ENCODE results near the gene MDK. TPM values are rescaled to one million over a fixed set of nuclear protein-coding genes. Genes with fewer than 3 reads are reported as not detected.

Gene MDK
- total RNA-seq, 1 donor: 11.7 TPM

DNA sequence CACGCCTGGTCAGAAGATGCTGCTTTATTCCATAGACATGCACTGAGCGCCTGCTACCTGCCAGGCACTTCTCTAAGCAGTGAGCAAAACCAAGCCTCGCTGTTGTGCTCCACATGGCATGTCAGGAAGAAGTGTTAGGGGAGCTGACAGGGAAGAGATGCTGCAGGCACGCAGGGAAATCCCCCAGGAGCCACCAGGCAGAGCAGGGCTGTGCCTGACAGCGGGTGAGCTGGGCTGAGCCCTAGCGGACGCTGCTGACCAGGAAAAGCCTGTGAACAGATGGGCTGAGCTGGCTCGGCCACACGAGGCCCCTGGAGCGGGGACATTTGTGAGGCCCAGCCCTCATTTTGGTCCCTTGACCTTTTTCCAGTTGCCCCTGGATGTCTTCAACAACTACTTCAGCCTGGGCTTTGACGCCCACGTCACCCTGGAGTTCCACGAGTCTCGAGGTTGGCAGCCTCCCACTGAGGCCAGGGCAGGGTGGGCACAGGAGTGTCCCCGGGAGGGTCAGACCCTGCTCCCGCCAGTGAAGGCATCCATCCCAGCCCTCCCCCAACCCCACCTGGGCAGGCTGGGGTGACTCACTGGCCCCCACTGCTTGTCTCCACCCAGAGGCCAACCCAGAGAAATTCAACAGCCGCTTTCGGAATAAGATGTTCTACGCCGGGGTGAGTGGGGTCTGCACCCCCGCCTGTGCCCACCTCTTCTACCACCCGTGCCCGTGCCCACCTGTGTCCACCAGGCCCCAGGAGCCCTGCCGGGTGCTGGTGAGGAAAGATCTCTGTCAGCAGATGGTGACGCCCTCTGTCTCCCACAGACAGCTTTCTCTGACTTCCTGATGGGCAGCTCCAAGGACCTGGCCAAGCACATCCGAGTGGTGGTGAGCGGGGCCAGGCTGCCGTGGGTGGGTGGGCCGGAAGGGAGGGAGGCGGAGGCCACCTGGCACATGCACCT is 7.4 kb upstream of the MDK start:
- TF ChIP-seq, protein P1, sequence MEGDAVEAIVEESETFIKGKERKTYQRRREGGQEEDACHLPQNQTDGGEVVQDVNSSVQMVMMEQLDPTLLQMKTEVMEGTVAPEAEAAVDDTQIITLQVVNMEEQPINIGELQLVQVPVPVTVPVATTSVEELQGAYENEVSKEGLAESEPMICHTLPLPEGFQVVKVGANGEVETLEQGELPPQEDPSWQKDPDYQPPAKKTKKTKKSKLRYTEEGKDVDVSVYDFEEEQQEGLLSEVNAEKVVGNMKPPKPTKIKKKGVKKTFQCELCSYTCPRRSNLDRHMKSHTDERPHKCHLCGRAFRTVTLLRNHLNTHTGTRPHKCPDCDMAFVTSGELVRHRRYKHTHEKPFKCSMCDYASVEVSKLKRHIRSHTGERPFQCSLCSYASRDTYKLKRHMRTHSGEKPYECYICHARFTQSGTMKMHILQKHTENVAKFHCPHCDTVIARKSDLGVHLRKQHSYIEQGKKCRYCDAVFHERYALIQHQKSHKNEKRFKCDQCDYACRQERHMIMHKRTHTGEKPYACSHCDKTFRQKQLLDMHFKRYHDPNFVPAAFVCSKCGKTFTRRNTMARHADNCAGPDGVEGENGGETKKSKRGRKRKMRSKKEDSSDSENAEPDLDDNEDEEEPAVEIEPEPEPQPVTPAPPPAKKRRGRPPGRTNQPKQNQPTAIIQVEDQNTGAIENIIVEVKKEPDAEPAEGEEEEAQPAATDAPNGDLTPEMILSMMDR (IDR thresholded peaks at IDR 0.05; ENCODE audit: insufficient read depth, low read depth, low read length): no peak
- DNase-seq (ENCODE audit: low read depth): no peak
- H3K4me3 ChIP-seq (ENCODE audit: low read depth, low read length): no peak overlapping the region

DNA sequence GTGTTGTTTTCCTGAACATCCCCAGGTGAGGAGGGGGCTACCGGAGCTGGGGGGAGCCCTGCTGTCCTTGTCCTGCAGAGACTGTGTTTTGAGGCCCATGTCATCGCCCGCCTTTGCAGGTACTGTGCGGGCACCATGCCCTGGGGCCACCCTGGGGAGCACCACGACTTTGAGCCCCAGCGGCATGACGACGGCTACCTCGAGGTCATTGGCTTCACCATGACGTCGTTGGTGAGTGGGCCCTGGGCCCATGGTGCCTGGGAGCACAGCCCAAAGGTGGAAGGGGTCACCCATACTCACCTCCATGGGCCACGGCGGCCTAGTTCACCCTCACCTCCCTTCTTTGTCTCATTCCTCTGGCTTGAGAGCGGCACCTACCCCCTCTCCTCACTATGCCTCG is 6.7 kb upstream of the MDK start:
- TF ChIP-seq, protein P1 (IDR thresholded peaks at IDR 0.05; ENCODE audit: insufficient read depth, low read depth, low read length): no peak

DNA sequence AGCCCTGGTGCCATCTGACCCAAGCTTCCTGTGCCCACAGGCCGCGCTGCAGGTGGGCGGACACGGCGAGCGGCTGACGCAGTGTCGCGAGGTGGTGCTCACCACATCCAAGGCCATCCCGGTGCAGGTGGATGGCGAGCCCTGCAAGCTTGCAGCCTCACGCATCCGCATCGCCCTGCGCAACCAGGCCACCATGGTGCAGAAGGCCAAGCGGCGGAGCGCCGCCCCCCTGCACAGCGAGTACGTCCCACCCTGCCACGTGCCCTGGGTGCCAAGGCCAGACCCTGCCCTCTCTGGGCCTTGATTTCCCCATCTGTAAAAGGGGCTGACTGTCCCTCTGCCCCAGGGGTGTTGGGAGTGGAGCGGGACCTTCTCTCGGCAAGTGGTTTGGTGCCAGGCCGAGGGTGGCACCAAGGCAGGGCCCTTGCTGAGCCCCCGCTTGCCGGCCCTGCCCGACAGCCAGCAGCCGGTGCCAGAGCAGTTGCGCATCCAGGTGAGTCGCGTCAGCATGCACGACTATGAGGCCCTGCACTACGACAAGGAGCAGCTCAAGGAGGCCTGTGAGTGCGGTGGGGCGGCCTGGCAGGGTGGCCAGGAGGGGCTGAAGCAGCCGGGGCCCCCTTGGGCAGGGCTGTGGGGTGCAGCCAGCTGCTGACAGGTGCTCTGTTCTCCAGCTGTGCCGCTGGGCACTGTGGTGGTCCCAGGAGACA is 5.9 kb upstream of the MDK start:
- no peak for DNase-seq (ENCODE audit: low read depth)
- TF ChIP-seq, protein P1 (IDR thresholded peaks at IDR 0.05; ENCODE audit: insufficient read depth, low read depth, low read length): no peak
- H3K4me3 ChIP-seq (ENCODE audit: low read depth, low read length): no peak overlapping the region

More for the DNA sequence above, 6.7 kb upstream of the MDK start:
- no peak overlapping the region for H3K4me3 ChIP-seq (ENCODE audit: low read depth, low read length)
- no peak for DNase-seq (ENCODE audit: low read depth)

DNA sequence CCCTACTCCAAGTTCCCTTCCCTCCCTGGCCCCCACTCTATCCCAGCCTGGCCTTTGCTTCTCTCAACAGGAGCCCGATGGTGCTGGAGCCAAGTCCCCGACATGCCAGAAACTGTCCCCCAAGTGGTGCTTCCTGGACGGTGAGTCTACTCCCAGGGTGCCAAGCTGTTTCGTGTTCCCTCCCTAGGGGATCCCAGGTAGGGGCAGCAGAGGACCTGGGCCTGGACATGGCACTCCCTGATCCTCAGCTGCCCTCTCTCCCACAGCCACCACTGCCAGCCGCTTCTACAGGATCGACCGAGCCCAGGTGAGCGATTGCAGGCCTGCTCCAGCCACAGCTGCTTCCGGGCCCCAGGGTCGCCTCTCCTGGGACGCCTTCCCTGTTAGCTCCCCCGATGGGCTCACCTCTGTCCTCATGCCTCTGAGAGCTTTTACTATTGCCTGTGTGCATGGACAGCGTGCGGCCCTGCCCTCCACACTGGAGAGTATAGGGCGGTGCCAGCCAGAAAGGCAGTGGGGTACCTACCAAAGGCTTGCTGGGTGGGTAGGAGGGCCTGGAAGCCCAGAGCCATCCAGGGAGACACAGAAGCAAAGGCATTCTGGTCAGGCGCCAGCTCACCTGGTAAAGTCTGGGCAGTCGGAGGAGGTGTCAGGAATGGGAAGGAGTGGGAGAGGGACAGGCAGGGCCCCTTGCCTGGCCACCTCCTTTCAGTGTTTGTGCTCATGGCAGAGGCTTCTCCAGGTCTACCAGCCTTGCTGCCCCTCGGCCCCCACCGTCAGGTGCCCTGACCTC is 5.0 kb upstream of the MDK start:
- DNase-seq (ENCODE audit: low read depth): no peak
- no peak overlapping the region for H3K4me3 ChIP-seq (ENCODE audit: low read depth, low read length)
- TF ChIP-seq, protein P1 (IDR thresholded peaks at IDR 0.05; ENCODE audit: insufficient read depth, low read depth, low read length): no peak

DNA sequence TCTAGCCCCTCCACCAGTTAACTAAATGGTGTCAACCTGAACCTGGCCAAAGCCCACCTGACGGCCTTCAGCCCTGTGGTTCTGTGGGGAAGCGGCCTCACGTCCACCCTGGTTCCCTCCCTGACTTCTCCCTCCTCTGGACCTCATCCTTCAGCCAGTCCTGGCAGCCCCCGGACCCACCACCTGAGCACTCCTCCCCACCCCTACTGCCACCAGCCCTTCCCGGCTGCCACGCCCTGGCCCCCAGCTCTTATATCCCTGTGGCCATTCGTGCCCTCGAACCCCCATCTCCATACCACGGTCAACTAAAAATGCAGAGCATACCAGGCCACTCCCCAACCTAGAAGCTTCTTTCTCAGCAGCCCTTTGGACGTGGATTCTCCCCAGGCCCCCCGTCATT is 4.2 kb upstream of the MDK start:
- TF ChIP-seq, protein P1 (IDR thresholded peaks at IDR 0.05; ENCODE audit: insufficient read depth, low read depth, low read length): no peak
- DNase-seq (ENCODE audit: low read depth): no peak
- H3K4me3 ChIP-seq (ENCODE audit: low read depth, low read length): no peak overlapping the region

DNA sequence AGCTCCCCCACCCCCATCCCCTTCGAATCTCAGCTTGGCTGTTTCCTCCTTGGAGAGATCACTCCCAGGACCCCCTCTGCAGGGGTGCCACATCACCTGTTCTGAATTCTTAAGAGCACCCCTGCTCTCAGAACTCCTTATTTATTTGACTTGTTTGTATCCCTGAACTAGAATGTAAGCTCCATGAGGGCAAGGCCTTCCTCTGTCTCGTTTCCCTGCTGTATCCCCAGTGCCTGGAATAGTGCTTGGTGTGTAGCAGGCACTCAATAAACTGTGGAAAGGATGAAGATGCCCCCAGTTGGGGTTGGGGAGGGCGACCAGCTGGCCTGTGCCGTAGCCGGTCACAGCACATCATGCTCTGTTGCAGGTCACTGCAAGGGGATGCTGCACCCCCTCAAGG is 3.6 kb upstream of the MDK start:
- DNase-seq (ENCODE audit: low read depth): no peak
- TF ChIP-seq, protein P1 (IDR thresholded peaks at IDR 0.05; ENCODE audit: insufficient read depth, low read depth, low read length): no peak
- H3K4me3 ChIP-seq (ENCODE audit: low read depth, low read length): no peak overlapping the region

Measured in fibroblast of villous mesenchyme (primary cell).